GM18526 (cell line): ENCODE results near the gene LYRM4.

ENCODE experiments used
- POLR2A ChIP-seq: IDR thresholded peaks from 3 replicates; pipeline ENCODE4 v1.6.1; 2011; ENCODE audit not compliant: insufficient read length; ENCODE audit errors: extremely low read depth

Gene LYRM4

GRCh38 chr6:5206920-5207561 lies 53.7 kb downstream of the LYRM4 start:
- no peak for TF ChIP-seq POLR2A

GRCh38 chr6:5205877-5206850 lies 54.6 kb downstream of the LYRM4 start:
- TF ChIP-seq POLR2A, result no peak

- no peak for TF ChIP-seq POLR2A
These were observed 55.7 kb downstream of the LYRM4 start for GRCh38 chr6:5205035-5205507.

GRCh38 chr6:5204376-5204775 lies 56.4 kb downstream of the LYRM4 start:
- no peak for TF ChIP-seq POLR2A

- no peak for TF ChIP-seq POLR2A
These were observed 57.2 kb downstream of the LYRM4 start for GRCh38 chr6:5203546-5203945.

- no peak for TF ChIP-seq POLR2A
These were observed 57.8 kb downstream of the LYRM4 start for GRCh38 chr6:5202941-5203340.

- TF ChIP-seq POLR2A, result no peak
These were observed 58.5 kb downstream of the LYRM4 start for GRCh38 chr6:5202206-5202605.

GRCh38 chr6:5201271-5201670 lies 59.5 kb downstream of the LYRM4 start:
- TF ChIP-seq POLR2A, result no peak

GRCh38 chr6:5199702-5200101 lies 61.0 kb downstream of the LYRM4 start:
- TF ChIP-seq POLR2A, result no peak

- no peak for TF ChIP-seq POLR2A
These were observed 61.5 kb downstream of the LYRM4 start for GRCh38 chr6:5199283-5199682.

- TF ChIP-seq POLR2A, result no peak
These were observed 63.7 kb downstream of the LYRM4 start for GRCh38 chr6:5197084-5197483.

GRCh38 chr6:5192135-5192794 lies 68.5 kb downstream of the LYRM4 start:
- TF ChIP-seq POLR2A, result no peak

GRCh38 chr6:5191722-5192121 lies 69.0 kb downstream of the LYRM4 start:
- TF ChIP-seq POLR2A, result no peak

GRCh38 chr6:5191222-5191621 lies 69.5 kb downstream of the LYRM4 start:
- no peak for TF ChIP-seq POLR2A

- TF ChIP-seq POLR2A, result no peak
These were observed 70.2 kb downstream of the LYRM4 start for GRCh38 chr6:5190507-5190906.

GRCh38 chr6:5188646-5189045 lies 72.1 kb downstream of the LYRM4 start:
- no peak for TF ChIP-seq POLR2A
